Psoas muscle (tissue), 8 donors: ENCODE results near the gene IGSF22. TPM values are rescaled to one million over a fixed set of nuclear protein-coding genes. Genes with fewer than 3 reads are reported as not detected.

Source experiments
- ATAC-seq, 4 donors: fragments of 200-7000 bp; cut with Tn5 transposase; one replicate each; pipeline ENCODE4 v1.9.1; 2020; ENCODE audit warnings: moderate library complexity in 3 of 4, mild to moderate bottlenecking in 2 of 4
- DNase-seq, 2 donors: peaks; one replicate each; pipeline ENCODE4 v3.0.0-alpha.2; 2020
- H3K27ac ChIP-seq: fragments of 200-600 bp; one replicate; pipeline ENCODE4 v1.8.0; 2022
- H3K27me3 ChIP-seq, 3 donors: fragments of 200-600 bp in 1 of 3; one replicate each; pipeline versions ENCODE4 v1.6.1 to v1.8.0; 2013 to 2022; ENCODE audit warnings: low read length in 2 of 3, mild to moderate bottlenecking in 2 of 3, moderate library complexity in 1 of 3; ENCODE audit not compliant: insufficient read depth in 3 of 3
- H3K36me3 ChIP-seq, 2 donors: fragments of 200-600 bp in 1 of 2; one replicate each; pipeline versions ENCODE4 v1.6.1 to v1.8.0; 2013 to 2022; ENCODE audit warnings: low read depth in 1 of 2, mild to moderate bottlenecking in 1 of 2, moderate library complexity in 1 of 2; ENCODE audit not compliant: insufficient read depth in 1 of 2
- H3K4me1 ChIP-seq: fragments of 200-600 bp; one replicate; pipeline ENCODE4 v1.8.0; 2022
- H3K4me3 ChIP-seq: fragments of 200-600 bp; one replicate; pipeline ENCODE4 v1.8.0; 2022; ENCODE audit warnings: mild to moderate bottlenecking
- H3K9me3 ChIP-seq: fragments of 200-600 bp; one replicate; pipeline ENCODE4 v1.8.0; 2022
- CTCF ChIP-seq: fragments of 200-600 bp; IDR thresholded peaks from one replicate; pipeline ENCODE4 v1.8.0; 2022; ENCODE audit warnings: antibody characterized with exemption
- WGBS, 3 donors: extraction: QIAGEN DNeasy Blood & Tissue Kit; methylation state at CpG; one replicate each; pipeline versions ENCODE4 v1.1.6 to v1.1.7; 2013; 5-methylcytosine and 5-hydroxymethylcytosine counted together
- intact Hi-C, 2 donors: fragments of 100-400 bp; cut with DNase I; formaldehyde crosslinking; loops; one replicate each; pipeline versions ENCODE4 v1.11.0 to v1.14.2; 2022
- polyA plus RNA-seq, 3 donors: library from polyadenylated mRNA; stranded (reverse); fragments of 200-250 nt; gene quantifications; one replicate each; pipeline ENCODE4 v1.2.3, GENCODE V29; 2013
- total RNA-seq, 4 donors: library from RNA; stranded (reverse); fragmentation: NEBNext Ultra II Directional in 2 of 4; extraction: Animal tissue kit (Norgen Biotek cat#: 25700) in 2 of 4; gene quantifications; one replicate each; pipeline versions ENCODE4 v1.2.1 to v1.2.4, GENCODE V29; 2021 to 2023
- donor health status: healthy with polysubstance abuse.
- donor health status: DM: no; HTN: no; CAD: no; lungs with moderate emphysema.
- donor health status: Bipolar disorder and iron deficiency.
- donor health status: healthy.
- donor health status: DM: yes; HTN: yes; CAD: no.
- donor health status: DM: no; HTN: no; CAD: no.
- donor health status: DM: no; HTN: no; CAD: no.
- donor health status: DM: yes; HTN: yes; CAD: no.

IGSF22 gene
- total and polyA plus RNA-seq, 7 donors = 0.03 to 0.87 (median 0.49) TPM

- intact Hi-C loops = no loop called here
- DNase-seq (no peak), ATAC-seq (no peak)
- TF ChIP-seq CTCF = no peak
- Histone ChIP-seq H3K4me1 (peaks cover 3% of the 10 kb centered on the region), H3K36me3 (no peaks in the 10 kb centered on the region), H3K27ac (no peak overlapping the region), H3K9me3 (no peaks in the 10 kb centered on the region), H3K4me3 (no peak overlapping the region), H3K27me3 (peaks cover 0 to 8% (median 0%) of the 10 kb centered on the region in 3 donors)
- WGBS, 3 donors = 82 to 86% (median 84%) methylated on average over 13 of the region's 13 CpGs
Observed at GRCh38 chr11:18771266-18772035, 45.5 kb upstream of the IGSF22 start.

GRCh38 chr11:18770479-18771125 lies 44.6 kb upstream of the IGSF22 start:
- Histone ChIP-seq H3K9me3 (no peaks in the 10 kb centered on the region), H3K4me1 (peaks cover 3% of the 10 kb centered on the region), H3K4me3 (no peak overlapping the region), H3K36me3 (no peaks in the 10 kb centered on the region), H3K27me3 (peaks cover 0 to 8% (median 0%) of the 10 kb centered on the region in 3 donors), H3K27ac (no peak overlapping the region)
- no peak for TF ChIP-seq CTCF
- ATAC-seq = no peak
- DNase-seq = no peak
- WGBS, 3 donors = 66 to 79% (median 67%) methylated on average over 11 of the region's 11 CpGs
- intact Hi-C loops = no loop called here

GRCh38 chr11:18769802-18770456 lies 43.9 kb upstream of the IGSF22 start:
- WGBS, 3 donors = 53 to 60% (median 57%) methylated on average over 7 to 8 of the region's 8 CpGs
- no peak for DNase-seq
- Histone ChIP-seq H3K36me3 (no peaks in the 10 kb centered on the region), H3K4me3 (no peak overlapping the region), H3K27me3 (peaks cover 0 to 8% (median 0%) of the 10 kb centered on the region in 3 donors), H3K27ac (no peak overlapping the region), H3K4me1 (peaks cover 3% of the 10 kb centered on the region), H3K9me3 (no peaks in the 10 kb centered on the region)
- ATAC-seq = no peak
- intact Hi-C loops = no loop called here
- TF ChIP-seq CTCF = no peak

GRCh38 chr11:18768978-18769377 lies 43.0 kb upstream of the IGSF22 start:
- Histone ChIP-seq H3K27ac (no peak overlapping the region), H3K4me1 (peaks cover 3% of the 10 kb centered on the region), H3K27me3 (peaks cover 0 to 8% (median 0%) of the 10 kb centered on the region in 3 donors), H3K4me3 (no peak overlapping the region), H3K9me3 (no peaks in the 10 kb centered on the region), H3K36me3 (no peaks in the 10 kb centered on the region)
- TF ChIP-seq CTCF = no peak
- intact Hi-C loops = no loop called here
- 76 to 88% (median 81%) methylated on average over 5 of the region's 5 CpGs for WGBS, 3 donors
- DNase-seq (no peak), ATAC-seq (no peak)
